IMR-90 (cell line): ENCODE results near the gene TNF.

ENCODE experiments used
- MAFK ChIP-seq: IDR thresholded peaks from 2 replicates; pipeline ENCODE4 v1.6.1; 2012; ENCODE audit warnings: low read depth, low read length, improper control_type of control experiment
- SMC3 ChIP-seq: fragments of 150-350 bp; IDR thresholded peaks from 2 replicates; pipeline ENCODE4 v1.6.1; 2016; ENCODE audit warnings: low read depth, mild to moderate bottlenecking, antibody characterized with exemption, low read length, moderate library complexity
- TF ChIP-seq, protein P1 (sequence below): conservative IDR thresholded peaks from 2 replicates; pipeline ENCODE4 v1.5.1; 2012; ENCODE audit warnings: mild to moderate bottlenecking, low read depth, low read length, improper control_type of control experiment

DNA sequence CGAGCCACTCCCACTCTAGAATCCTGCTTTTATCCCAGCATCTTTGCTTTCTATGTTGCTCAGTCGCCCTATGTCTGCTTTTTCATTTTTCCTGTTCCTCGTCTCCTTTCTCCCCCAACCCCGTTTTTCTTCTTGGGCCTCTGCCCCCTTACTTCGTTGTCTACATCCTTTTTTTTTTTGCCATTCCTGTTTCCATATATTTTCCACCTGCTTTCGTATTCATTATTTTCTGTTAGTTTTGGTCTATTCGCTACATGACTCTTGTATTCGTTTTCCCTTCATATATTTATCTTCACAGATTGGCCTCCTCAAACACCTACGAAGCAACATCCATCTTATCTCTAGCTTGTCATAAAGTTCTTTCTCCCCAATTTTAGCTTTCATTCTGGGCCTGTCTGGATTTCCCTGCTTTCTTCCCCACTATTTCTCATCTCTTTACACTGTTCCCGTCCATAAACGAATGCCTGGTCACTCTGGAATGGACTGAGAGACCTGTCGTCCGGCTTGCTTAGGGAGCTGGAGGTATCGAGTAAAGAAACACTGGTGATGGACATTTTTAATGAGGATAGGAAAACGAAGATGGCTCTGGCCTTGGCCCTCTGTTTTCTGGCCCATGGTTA lies 46.1 kb downstream of the TNF start:
- TF ChIP-seq, protein P1, sequence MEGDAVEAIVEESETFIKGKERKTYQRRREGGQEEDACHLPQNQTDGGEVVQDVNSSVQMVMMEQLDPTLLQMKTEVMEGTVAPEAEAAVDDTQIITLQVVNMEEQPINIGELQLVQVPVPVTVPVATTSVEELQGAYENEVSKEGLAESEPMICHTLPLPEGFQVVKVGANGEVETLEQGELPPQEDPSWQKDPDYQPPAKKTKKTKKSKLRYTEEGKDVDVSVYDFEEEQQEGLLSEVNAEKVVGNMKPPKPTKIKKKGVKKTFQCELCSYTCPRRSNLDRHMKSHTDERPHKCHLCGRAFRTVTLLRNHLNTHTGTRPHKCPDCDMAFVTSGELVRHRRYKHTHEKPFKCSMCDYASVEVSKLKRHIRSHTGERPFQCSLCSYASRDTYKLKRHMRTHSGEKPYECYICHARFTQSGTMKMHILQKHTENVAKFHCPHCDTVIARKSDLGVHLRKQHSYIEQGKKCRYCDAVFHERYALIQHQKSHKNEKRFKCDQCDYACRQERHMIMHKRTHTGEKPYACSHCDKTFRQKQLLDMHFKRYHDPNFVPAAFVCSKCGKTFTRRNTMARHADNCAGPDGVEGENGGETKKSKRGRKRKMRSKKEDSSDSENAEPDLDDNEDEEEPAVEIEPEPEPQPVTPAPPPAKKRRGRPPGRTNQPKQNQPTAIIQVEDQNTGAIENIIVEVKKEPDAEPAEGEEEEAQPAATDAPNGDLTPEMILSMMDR, result no peak
- TF ChIP-seq SMC3, result no peak
- no peak for TF ChIP-seq MAFK
